COLO668 (cell line): Measurements from ENCODE around the gene PLPP4.

Experiments used
- DNase-seq: peaks from one replicate; lab custom pipeline; 2025; ENCODE audit not compliant: unreplicated experiment; lab: John Stamatoyannopoulos, UW

The PLPP4 gene

GRCh38 chr10:120456143-120456625 lies 843 bp upstream of the PLPP4 start:
- no peak for DNase-seq

GRCh38 chr10:120457431-120458172 lies 575 bp downstream of the PLPP4 start:
- no peak for DNase-seq

- DNase-seq: no peak
Observed at GRCh38 chr10:120458432-120458831, 1.4 kb downstream of the PLPP4 start.

- no peak for DNase-seq
Observed at GRCh38 chr10:120459185-120459584, 2.2 kb downstream of the PLPP4 start.

- DNase-seq: no peak
Observed at GRCh38 chr10:120460186-120460585, 3.2 kb downstream of the PLPP4 start.

- no peak for DNase-seq
Observed at GRCh38 chr10:120460776-120461175, 3.7 kb downstream of the PLPP4 start.

- no peak for DNase-seq
Observed at GRCh38 chr10:120462018-120462682, 5.1 kb downstream of the PLPP4 start.

- DNase-seq: no peak
Observed at GRCh38 chr10:120465138-120465537, 8.1 kb downstream of the PLPP4 start.

- DNase-seq: no peak
Observed at GRCh38 chr10:120466006-120466405, 9.0 kb downstream of the PLPP4 start.

GRCh38 chr10:120473593-120473992 lies 16.6 kb downstream of the PLPP4 start:
- no peak for DNase-seq

- no peak for DNase-seq
Observed at GRCh38 chr10:120474956-120475355, 17.9 kb downstream of the PLPP4 start.

- no peak for DNase-seq
Observed at GRCh38 chr10:120475844-120476791, 19.1 kb downstream of the PLPP4 start.

- DNase-seq: no peak
Observed at GRCh38 chr10:120477021-120477742, 20.2 kb downstream of the PLPP4 start.

- no peak for DNase-seq
Observed at GRCh38 chr10:120477743-120478141, 20.7 kb downstream of the PLPP4 start.

GRCh38 chr10:120478386-120478785 lies 21.4 kb downstream of the PLPP4 start:
- DNase-seq: no peak

GRCh38 chr10:120479506-120479905 lies 22.5 kb downstream of the PLPP4 start:
- no peak for DNase-seq

- DNase-seq: no peak
Observed at GRCh38 chr10:120480065-120480600, 23.1 kb downstream of the PLPP4 start.

GRCh38 chr10:120480848-120481247 lies 23.8 kb downstream of the PLPP4 start:
- no peak for DNase-seq

GRCh38 chr10:120483006-120483405 lies 26.0 kb downstream of the PLPP4 start:
- DNase-seq: no peak

GRCh38 chr10:120483651-120484301 lies 26.7 kb downstream of the PLPP4 start:
- DNase-seq: no peak
